Gastroesophageal sphincter (tissue), 3 donors: Measurements from ENCODE around the gene BRD8.

Source experiments
- CTCF ChIP-seq, 4 experiments: fragments of 200-600 bp in 2 of 4; fragments of 450-650 bp in 2 of 4; sonication (generic) in 1 of 4; IDR thresholded peaks; one replicate each; pipeline ENCODE4 v1.5.1; 2017 to 2019; ENCODE audit warnings: antibody characterized with exemption in 4 of 4, mild to moderate bottlenecking in 2 of 4, moderate library complexity in 2 of 4
- EP300 ChIP-seq: sonication (generic); formaldehyde crosslinking; IDR thresholded peaks from one replicate; pipeline ENCODE4 v1.6.1; 2017; ENCODE audit warnings: antibody characterized with exemption, mild to moderate bottlenecking
- POLR2A ChIP-seq, 2 donors: fragments of 450-650 bp; IDR thresholded peaks; one replicate each; pipeline ENCODE4 v1.6.1; 2017; ENCODE audit warnings: antibody characterized with exemption in 2 of 2, mild to moderate bottlenecking in 2 of 2, moderate library complexity in 1 of 2

GRCh38 chr5:138109463-138110265, 68.8 kb downstream of the BRD8 start:
- TF ChIP-seq CTCF (IDR thresholded peaks at IDR 0.05) (no peak), POLR2A (IDR thresholded peaks at IDR 0.05) (no peak), EP300 (no peak)
